HG02840 (cell line): ENCODE data around the gene CHI3L2.

Experiments
- ATAC-seq: cut with Tn5 transposase; IDR thresholded peaks from one replicate; pipeline ENCODE4 v1.9.1; 2021; ENCODE audit warnings: mild to moderate bottlenecking, moderate library complexity, moderate number of reproducible peaks; ENCODE audit not compliant: unreplicated experiment, low FRiP score

CHI3L2 gene

GRCh38 chr1:111242805-111243523 lies 15.5 kb downstream of the CHI3L2 start:
- ATAC-seq: no peak

- no peak for ATAC-seq
Measured at GRCh38 chr1:111247125-111247838, 19.8 kb downstream of the CHI3L2 start.

- ATAC-seq: no peak
Measured at GRCh38 chr1:111249960-111250359, 22.4 kb downstream of the CHI3L2 start.

GRCh38 chr1:111251570-111251969 lies 24.1 kb downstream of the CHI3L2 start:
- no peak for ATAC-seq

- no peak for ATAC-seq
Measured at GRCh38 chr1:111252786-111253185, 25.3 kb downstream of the CHI3L2 start.

- ATAC-seq: no peak
Measured at GRCh38 chr1:111253876-111254275, 26.4 kb downstream of the CHI3L2 start.

GRCh38 chr1:111256988-111257658 lies 29.6 kb downstream of the CHI3L2 start:
- ATAC-seq: no peak

- no peak for ATAC-seq
Measured at GRCh38 chr1:111267801-111268508, 40.4 kb downstream of the CHI3L2 start.

- ATAC-seq: no peak
Measured at GRCh38 chr1:111269825-111270406, 42.4 kb downstream of the CHI3L2 start.

- no peak for ATAC-seq
Measured at GRCh38 chr1:111270771-111271463, 43.4 kb downstream of the CHI3L2 start.

- ATAC-seq: no peak
Measured at GRCh38 chr1:111271464-111271801, 43.9 kb downstream of the CHI3L2 start.

GRCh38 chr1:111272081-111272480 lies 44.6 kb downstream of the CHI3L2 start:
- ATAC-seq: no peak

- ATAC-seq: no peak
Measured at GRCh38 chr1:111274653-111275052, 47.1 kb downstream of the CHI3L2 start.

GRCh38 chr1:111275079-111275478 lies 47.6 kb downstream of the CHI3L2 start:
- no peak for ATAC-seq

- no peak for ATAC-seq
Measured at GRCh38 chr1:111275780-111276433, 48.4 kb downstream of the CHI3L2 start.

GRCh38 chr1:111279144-111279543 lies 51.6 kb downstream of the CHI3L2 start:
- ATAC-seq: no peak

- ATAC-seq: no peak
Measured at GRCh38 chr1:111280267-111280666, 52.8 kb downstream of the CHI3L2 start.

GRCh38 chr1:111281411-111281810 lies 53.9 kb downstream of the CHI3L2 start:
- ATAC-seq: no peak

- no peak for ATAC-seq
Measured at GRCh38 chr1:111283838-111284237, 56.3 kb downstream of the CHI3L2 start.

GRCh38 chr1:111285879-111286278 lies 58.4 kb downstream of the CHI3L2 start:
- ATAC-seq: no peak
